IMR-90 (cell line): Measurements from ENCODE around the gene ATRAID. TPM values are rescaled to one million over a fixed set of nuclear protein-coding genes. Genes with fewer than 3 reads are reported as not detected.

Experiments used
- ATAC-seq: fragments of 200-7000 bp; cut with Tn5 transposase; 2 replicates; pipeline ENCODE4 v1.9.1; 2020; ENCODE audit warnings: low read depth, mild to moderate bottlenecking, moderate library complexity
- BruUV-seq: library from RNA; stranded (reverse); fragments of 400-500 nt; replicated peaks from 2 replicates; lab custom pipeline; 2021; lab: Mats Ljungman, UMichigan
- CTCF ChIA-PET: fragments of 300-600 bp; formaldehyde crosslinking; extraction: SDS; loops from one replicate; lab custom pipeline; 2021; ENCODE audit warnings: antibody characterized with exemption; lab: Yijun Ruan, JAX
- POLR2A ChIA-PET: fragments of 300-600 bp; sonication (Branson Sonifier 250); formaldehyde crosslinking; loops from one replicate; lab custom pipeline; 2022; ENCODE audit warnings: antibody characterized with exemption; ENCODE audit not compliant: unreplicated experiment; lab: Charles Lee
- DNase-seq: peaks from one replicate; pipeline ENCODE4 v3.0.0; 2013
- H2AFZ ChIP-seq: replicated peaks from 2 replicates; pipeline ENCODE3; 2013; ENCODE audit warnings: low read length, mild to moderate bottlenecking; ENCODE audit not compliant: poor library complexity
- H2AK5ac ChIP-seq: 2 replicates; pipeline ENCODE4 v1.6.1; 2013; ENCODE audit warnings: low read depth, low read length, inconsistent platforms
- H2AK9ac ChIP-seq: replicated peaks from 2 replicates; pipeline ENCODE3; 2013; ENCODE audit warnings: mild to moderate bottlenecking, low read depth, low read length, moderate library complexity; ENCODE audit not compliant: poor library complexity
- H2BK120ac ChIP-seq: 2 replicates; pipeline ENCODE4 v1.6.1; 2013; ENCODE audit warnings: low read depth, low read length, inconsistent platforms
- H2BK15ac ChIP-seq: 3 replicates; pipeline ENCODE4 v1.6.1; 2013; ENCODE audit warnings: low read depth, low read length, inconsistent platforms
- H2BK20ac ChIP-seq: 2 replicates; pipeline ENCODE4 v1.6.1; 2013; ENCODE audit warnings: low read depth, mild to moderate bottlenecking, inconsistent platforms, low read length, moderate library complexity
- H2BK5ac ChIP-seq: 2 replicates; pipeline ENCODE4 v1.6.1; 2013; ENCODE audit warnings: mild to moderate bottlenecking, low read depth, low read length, inconsistent platforms; ENCODE audit not compliant: poor library complexity, severe bottlenecking
- H3K14ac ChIP-seq: replicated peaks from 2 replicates; pipeline ENCODE4 v1.6.1; 2013; ENCODE audit warnings: low read depth, low read length, inconsistent platforms
- H3K18ac ChIP-seq: 2 replicates; pipeline ENCODE4 v1.6.1; 2013; ENCODE audit warnings: low read depth, low read length, control low read depth
- H3K23ac ChIP-seq: 2 replicates; pipeline ENCODE4 v1.6.1; 2013; ENCODE audit warnings: low read depth, low read length, inconsistent platforms
- H3K27ac ChIP-seq: 2 replicates; pipeline ENCODE4 v1.5.1; 2013; ENCODE audit warnings: mild to moderate bottlenecking, control low read depth, low read length; ENCODE audit not compliant: insufficient read depth
- H3K27me3 ChIP-seq: 2 replicates; pipeline ENCODE4 v1.6.1; 2013; ENCODE audit warnings: low read length; ENCODE audit not compliant: control insufficient read depth, insufficient read depth
- H3K36me3 ChIP-seq: 2 replicates; pipeline ENCODE4 v1.6.1; 2013; ENCODE audit warnings: low read length, mixed read lengths; ENCODE audit not compliant: control insufficient read depth, insufficient read depth
- H3K4ac ChIP-seq: 2 replicates; pipeline ENCODE4 v1.6.1; 2013; ENCODE audit warnings: low read depth, low read length, inconsistent platforms
- H3K4me1 ChIP-seq: 2 replicates; pipeline ENCODE4 v1.6.1; 2013; ENCODE audit warnings: low read length, mixed read lengths; ENCODE audit not compliant: control insufficient read depth, insufficient read depth
- H3K4me2 ChIP-seq: 2 replicates; pipeline ENCODE4 v1.6.1; 2013; ENCODE audit warnings: low read depth, mild to moderate bottlenecking, control low read depth, low read length, moderate library complexity
- H3K4me3 ChIP-seq: 2 replicates; pipeline ENCODE4 v1.5.1; 2013; ENCODE audit warnings: low read depth, mild to moderate bottlenecking, control low read depth, low read length, moderate library complexity; ENCODE audit not compliant: insufficient read depth
- H3K56ac ChIP-seq: 2 replicates; pipeline ENCODE4 v1.6.1; 2013; ENCODE audit warnings: low read length, inconsistent platforms; ENCODE audit not compliant: insufficient read depth; ENCODE audit errors: extremely low read depth
- H3K79me1 ChIP-seq, 2 experiments: 2 replicates each; pipeline ENCODE4 v1.6.1; 2013; ENCODE audit warnings: low read length in 2 of 2, inconsistent platforms in 1 of 2, low read depth in 1 of 2
- H3K9ac ChIP-seq: 2 replicates; pipeline ENCODE4 v1.6.1; 2013; ENCODE audit warnings: low read depth, low read length, control low read depth
- H3K9me1 ChIP-seq: 2 replicates; pipeline ENCODE4 v1.6.1; 2013; ENCODE audit warnings: low read length, inconsistent platforms; ENCODE audit not compliant: insufficient read depth
- H3K9me3 ChIP-seq: 2 replicates; pipeline ENCODE4 v1.6.1; 2013; ENCODE audit warnings: low read length; ENCODE audit not compliant: control insufficient read depth, insufficient read depth
- H4K20me1 ChIP-seq: 2 replicates; pipeline ENCODE4 v1.6.1; 2013; ENCODE audit warnings: low read length, inconsistent platforms; ENCODE audit not compliant: insufficient read depth
- H4K5ac ChIP-seq: 2 replicates; pipeline ENCODE4 v1.6.1; 2013; ENCODE audit warnings: mild to moderate bottlenecking, low read depth, low read length, control low read depth
- H4K8ac ChIP-seq, 2 experiments: 2 replicates each; pipeline ENCODE4 v1.6.1; 2013; ENCODE audit warnings: low read depth in 2 of 2, low read length in 2 of 2, control low read depth in 1 of 2, inconsistent platforms in 1 of 2
- H4K91ac ChIP-seq: 2 replicates; pipeline ENCODE4 v1.6.1; 2013; ENCODE audit warnings: low read depth, low read length, inconsistent platforms; ENCODE audit not compliant: insufficient read depth
- BHLHE40 ChIP-seq: fragments of 150-350 bp; IDR thresholded peaks from 2 replicates; pipeline ENCODE4 v1.6.1; 2016; ENCODE audit warnings: mild to moderate bottlenecking, low read depth, low read length
- CEBPB ChIP-seq: IDR thresholded peaks from 2 replicates; pipeline ENCODE4 v1.6.1; 2012; ENCODE audit warnings: low read depth, low read length, improper control_type of control experiment
- CTCF ChIP-seq: conservative IDR thresholded peaks from 2 replicates; pipeline ENCODE4 v1.5.1; 2012; ENCODE audit warnings: mild to moderate bottlenecking, low read depth, low read length, improper control_type of control experiment
- FOS ChIP-seq: fragments of 150-350 bp; IDR thresholded peaks from 2 replicates; pipeline ENCODE4 v1.6.1; 2016; ENCODE audit warnings: low read depth, low read length
- MXI1 ChIP-seq: IDR thresholded peaks from 2 replicates; pipeline ENCODE4 v1.6.1; 2012; ENCODE audit warnings: low read depth, mild to moderate bottlenecking, low read length, moderate library complexity, borderline replicate concordance
- NFE2L2 ChIP-seq: fragments of 150-350 bp; IDR thresholded peaks from 2 replicates; pipeline ENCODE4 v1.6.1; 2016; ENCODE audit warnings: low read depth, mild to moderate bottlenecking, low read length
- POLR2A ChIP-seq: IDR thresholded peaks from 2 replicates; pipeline ENCODE4 v1.6.1; 2012; ENCODE audit warnings: mild to moderate bottlenecking, low read depth, low read length
- RAD21 ChIP-seq: IDR thresholded peaks from 2 replicates; pipeline ENCODE4 v1.6.1; 2012; ENCODE audit warnings: low read length, improper control_type of control experiment
- RCOR1 ChIP-seq: IDR thresholded peaks from 2 replicates; pipeline ENCODE4 v1.6.1; 2012; ENCODE audit warnings: mild to moderate bottlenecking, low read length, improper control_type of control experiment; ENCODE audit not compliant: insufficient replicate concordance
- RFX5 ChIP-seq: IDR thresholded peaks from 2 replicates; pipeline ENCODE4 v1.8.0; 2012; ENCODE audit warnings: low read depth, mild to moderate bottlenecking, low read length, moderate library complexity
- SMC3 ChIP-seq: fragments of 150-350 bp; IDR thresholded peaks from 2 replicates; pipeline ENCODE4 v1.6.1; 2016; ENCODE audit warnings: low read depth, mild to moderate bottlenecking, antibody characterized with exemption, low read length, moderate library complexity
- WGBS, 2 experiments: methylation state at CpG; one replicate each; pipeline versions ENCODE4 v1.1.5 to v1.1.7; 2013; ENCODE audit warnings: missing lambda C conversion rate in 2 of 2; ENCODE audit not compliant: insufficient read length in 1 of 2; ENCODE audit errors: extremely low coverage in 2 of 2; 5-methylcytosine and 5-hydroxymethylcytosine counted together
- dilution Hi-C: fragments of 300-500 bp; cut with HindIII; formaldehyde crosslinking; loops from one replicate; pipeline ENCODE4 v1.14.3; 2018; ENCODE audit warnings: low sequenced_read_pairs; ENCODE audit not compliant: unreplicated experiment
- in situ Hi-C: fragments of 300-500 bp; cut with MboI; formaldehyde crosslinking; loops from 3 replicates; pipeline ENCODE4 v1.14.3; 2019; ENCODE audit warnings: low sequenced_read_pairs, inconsistent platforms, mixed read lengths
- intact Hi-C: fragments of 100-400 bp; cut with micrococcal nuclease; formaldehyde crosslinking; loops from 2 replicates; pipeline ENCODE4 v1.10.0; 2022
- polyA plus RNA-seq, 3 experiments: library from polyadenylated mRNA; depleted of rRNA; stranded (reverse); fragments of >200 nt; gene quantifications; 2 replicates each; pipeline ENCODE4 v1.2.3, GENCODE V29; 2012; ENCODE audit warnings: low replicate concordance in 1 of 3
- total RNA-seq: library from RNA; depleted of rRNA; stranded (reverse); fragments of >200 nt; gene quantifications from 2 replicates; pipeline ENCODE4 v1.2.3, GENCODE V29; 2012

Gene ATRAID
- total and polyA plus RNA-seq, 2 of the 4 experiments (the other 2 are of a cell fraction) = 138 to 173 TPM

GRCh38 chr2:27255187-27255586, 43.3 kb downstream of the ATRAID start:
- no peak overlapping the region for H4K91ac ChIP-seq
- peak overlapping the region; percentile 39 for H2AFZ ChIP-seq
- no peak overlapping the region for H2BK5ac ChIP-seq
- no peak overlapping the region for H3K4me3 ChIP-seq
- H3K9me1 ChIP-seq = peaks cover 9% of the 10 kb centered on the region; the same call in 1 of the 2 replicates
- peak; percentile 67 for ATAC-seq
- peak overlapping the region; percentile 43 for H2AK9ac ChIP-seq
- intact Hi-C loops (no loop called here), dilution Hi-C loops (no loop called here), in situ Hi-C loops (no loop called here)
- peaks cover 35% of the 10 kb centered on the region for H3K27me3 ChIP-seq
- no peak overlapping the region for H3K18ac ChIP-seq
- H3K4ac ChIP-seq = no peak overlapping the region
- no peak overlapping the region for H2AK5ac ChIP-seq
- H4K8ac ChIP-seq = no peak overlapping the region
- no peak for TF ChIP-seq MXI1
- TF ChIP-seq NFE2L2 = no peak
- no peak for TF ChIP-seq RCOR1
- no peak for TF ChIP-seq RFX5
- TF ChIP-seq FOS = no peak
- no peak for TF ChIP-seq CEBPB
- no peak for TF ChIP-seq BHLHE40
- TF ChIP-seq POLR2A = no peak
- no peak for TF ChIP-seq SMC3
- TF ChIP-seq CTCF = no peak
- TF ChIP-seq RAD21 = no peak
- no peak overlapping the region for H3K14ac ChIP-seq
- H2BK120ac ChIP-seq = no peak overlapping the region
- ChIA-PET CTCF (interaction anchor here (1.4 to 1.6 kb wide), 2 partner anchors 9 to 48 kb away, joined by 3 to 6 read pairs; no protein-coding TSS in a partner anchor), POLR2A (no interaction called here)
- no peaks in the 10 kb centered on the region for H3K9me3 ChIP-seq
- H2BK15ac ChIP-seq = no peak overlapping the region
- no TSS peak for BruUV-seq
- H2BK20ac ChIP-seq = no peak overlapping the region
- 0 out of 2 replicates have a peak overlapping the region, but pooled peaks have one; percentile 4 for H3K23ac ChIP-seq
- DNase-seq = no peak
- no peak overlapping the region for H3K27ac ChIP-seq
- peaks cover 6% of the 10 kb centered on the region for H3K4me1 ChIP-seq
- no peaks in the 10 kb centered on the region for H3K79me1 ChIP-seq
- 24% methylated on average over 9 of the region's 13 CpGs; no CpG with 5 or more reads in 1 of the 2 experiments for WGBS, 2 experiments
- H4K5ac ChIP-seq = no peak overlapping the region
- H3K56ac ChIP-seq = no peak overlapping the region
- no peaks in the 10 kb centered on the region for H4K20me1 ChIP-seq
- H3K36me3 ChIP-seq = no peaks in the 10 kb centered on the region
- H3K9ac ChIP-seq = no peak overlapping the region
- H3K4me2 ChIP-seq = no peak overlapping the region; the same call in 1 of the 2 replicates
